ENCODE results near the gene NAALADL2.

- TF ChIP-seq CTCF (conservative IDR thresholded peaks at IDR 0.05) (no peak), EZH2 (IDR thresholded peaks at IDR 0.05; ENCODE audit: low read depth) (no peak)
These were observed 753.5 kb downstream of the NAALADL2 start for GRCh38 chr3:175612487-175613196.
